A673 (cell line): ENCODE data around the gene RASL10B.

Experiments
- EZH2 ChIP-seq: fragments of 200-600 bp; sonication (generic); IDR thresholded peaks from 2 replicates; pipeline ENCODE4 v1.6.1; 2017; ENCODE audit warnings: borderline replicate concordance, low read depth, mild to moderate bottlenecking, mixed read lengths, antibody characterized with exemption, low read length; ENCODE audit not compliant: poor library complexity, severe bottlenecking
- TF ChIP-seq, protein P1 (sequence below): fragments of 300-800, 200-600 bp; sonication (generic); conservative IDR thresholded peaks from 2 replicates; pipeline ENCODE4 v1.5.1; 2017; ENCODE audit warnings: low read depth, mild to moderate bottlenecking, antibody characterized with exemption, low read length, moderate library complexity, mixed read lengths

DNA sequence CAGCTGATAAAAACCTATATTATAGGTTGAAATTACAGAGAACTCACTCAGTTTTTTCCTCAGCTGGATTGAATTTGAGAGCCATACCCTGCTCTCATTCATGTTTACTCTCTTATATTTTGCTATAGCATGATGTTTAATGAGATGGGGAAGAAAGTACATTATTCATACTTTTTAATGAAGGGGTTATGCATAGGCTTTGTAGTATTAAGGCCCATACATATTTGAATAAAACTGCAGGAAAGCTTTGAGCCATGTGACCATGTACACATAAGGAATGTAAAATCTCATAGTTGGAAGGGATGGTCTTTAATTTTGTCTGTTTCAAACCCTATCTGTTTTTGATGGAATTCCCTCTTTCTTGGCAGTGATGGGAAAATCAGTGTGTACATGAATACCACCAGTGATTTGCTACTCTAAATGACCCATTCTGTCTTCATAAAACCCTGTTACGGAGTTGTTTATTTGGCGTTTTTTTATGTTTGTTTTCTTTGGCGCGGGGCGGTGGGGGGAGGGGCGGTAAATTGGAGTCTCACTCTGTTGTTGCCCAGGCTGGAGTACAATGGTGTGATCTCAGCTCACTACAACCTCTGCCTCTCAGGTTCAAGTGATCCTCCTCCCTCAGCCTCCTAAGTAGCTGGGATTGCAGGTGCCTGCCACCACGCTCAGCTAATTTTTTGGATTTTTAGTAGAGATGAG, 38.8 kb upstream of the RASL10B start:
- TF ChIP-seq, protein P1, sequence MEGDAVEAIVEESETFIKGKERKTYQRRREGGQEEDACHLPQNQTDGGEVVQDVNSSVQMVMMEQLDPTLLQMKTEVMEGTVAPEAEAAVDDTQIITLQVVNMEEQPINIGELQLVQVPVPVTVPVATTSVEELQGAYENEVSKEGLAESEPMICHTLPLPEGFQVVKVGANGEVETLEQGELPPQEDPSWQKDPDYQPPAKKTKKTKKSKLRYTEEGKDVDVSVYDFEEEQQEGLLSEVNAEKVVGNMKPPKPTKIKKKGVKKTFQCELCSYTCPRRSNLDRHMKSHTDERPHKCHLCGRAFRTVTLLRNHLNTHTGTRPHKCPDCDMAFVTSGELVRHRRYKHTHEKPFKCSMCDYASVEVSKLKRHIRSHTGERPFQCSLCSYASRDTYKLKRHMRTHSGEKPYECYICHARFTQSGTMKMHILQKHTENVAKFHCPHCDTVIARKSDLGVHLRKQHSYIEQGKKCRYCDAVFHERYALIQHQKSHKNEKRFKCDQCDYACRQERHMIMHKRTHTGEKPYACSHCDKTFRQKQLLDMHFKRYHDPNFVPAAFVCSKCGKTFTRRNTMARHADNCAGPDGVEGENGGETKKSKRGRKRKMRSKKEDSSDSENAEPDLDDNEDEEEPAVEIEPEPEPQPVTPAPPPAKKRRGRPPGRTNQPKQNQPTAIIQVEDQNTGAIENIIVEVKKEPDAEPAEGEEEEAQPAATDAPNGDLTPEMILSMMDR: no peak
- TF ChIP-seq EZH2: no peak
